Fibroblast of lung (primary cell): ENCODE data around the gene NOX3.

Experiments
- CTCF ChIP-seq, 2 donors: IDR thresholded peaks in 1 of 2; conservative IDR thresholded peaks in 1 of 2; 1 replicate in 1 of 2; 2 replicates in 1 of 2; pipeline ENCODE4 v1.5.1; 2011 to 2012; ENCODE audit warnings: low read length in 2 of 2, control low read depth in 1 of 2, inconsistent platforms in 1 of 2, low read depth in 1 of 2, mild to moderate bottlenecking in 1 of 2
- EZH2 ChIP-seq: IDR thresholded peaks from 2 replicates; pipeline ENCODE4 v1.5.1; 2012; ENCODE audit warnings: low read length, control low read depth, mild to moderate bottlenecking; ENCODE audit errors: missing control alignments

GRCh38 chr6:155380666-155381332 is 74.8 kb downstream of the NOX3 start:
- TF ChIP-seq CTCF (conservative IDR thresholded peaks at IDR 0.05 in 1 of 2, IDR thresholded peaks at IDR 0.05 in 1 of 2; ENCODE audit: low read depth in 1 of 2, low read length in 2 of 2) (no peak), EZH2 (no peak)
